Airway epithelial cell (primary cell): ENCODE results near the gene GREM1. TPM values are rescaled to one million over a fixed set of nuclear protein-coding genes. Genes with fewer than 3 reads are reported as not detected.

Source experiments
- total RNA-seq: library from RNA; depleted of rRNA; stranded (reverse); fragments of >200 nt; gene quantifications from 2 replicates; pipeline ENCODE4 v1.2.3, GENCODE V29; 2015

GREM1 gene
- 0.23 and 0.92 TPM in 2 replicates for total RNA-seq

DNA sequence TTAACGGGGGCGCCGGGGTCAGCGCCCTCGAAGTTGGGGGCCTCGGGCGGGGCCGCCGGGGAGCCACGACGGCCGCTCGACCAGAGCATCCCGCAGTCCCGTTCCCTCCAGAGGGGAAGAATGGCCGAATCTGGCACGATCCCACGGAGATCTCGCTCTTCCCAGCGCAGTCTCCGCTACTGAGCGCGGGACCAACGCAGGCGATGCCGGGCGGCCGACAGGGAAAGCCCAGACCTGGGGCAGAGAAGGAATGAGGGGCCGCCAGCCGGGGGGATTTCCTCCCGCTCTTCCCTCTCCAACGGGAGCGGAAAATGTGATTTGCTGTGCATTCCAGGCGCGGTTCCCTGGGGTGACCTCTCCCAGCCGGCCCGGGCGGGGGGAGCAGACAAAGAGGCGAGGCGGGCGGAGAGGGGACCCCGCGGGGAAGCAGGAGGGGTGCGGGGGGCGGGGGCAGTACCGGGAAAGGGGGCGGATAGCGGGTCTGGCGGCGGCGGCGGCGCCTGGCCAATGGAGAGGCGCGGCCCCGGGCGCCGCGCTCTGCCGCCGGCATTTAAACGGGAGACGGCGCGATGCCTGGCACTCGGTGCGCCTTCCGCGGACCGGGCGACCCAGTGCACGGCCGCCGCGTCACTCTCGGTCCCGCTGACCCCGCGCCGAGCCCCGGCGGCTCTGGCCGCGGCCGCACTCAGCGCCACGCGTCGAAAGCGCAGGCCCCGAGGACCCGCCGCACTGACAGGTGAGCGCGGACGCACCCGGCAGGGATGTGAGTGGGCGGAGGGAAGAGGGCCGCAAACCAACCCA lies at the start of gene GREM1:
Gene GREM1 (plus strand): TSS at position 579 of the 801 bp plus-strand sequence. CDS start 12,687 bp downstream, outside the sequence.

Other genes starting within 250 kb of the GREM1 start
- 0.65 and 1.4 TPM in 2 replicates for gene GOLGA8N, start 124.5 kb upstream of the GREM1 start, total RNA-seq
- gene ARHGAP11A, start 102.5 kb upstream of the GREM1 start, total RNA-seq = 14.6 and 19.1 TPM in 2 replicates
- gene SCG5, start 76.3 kb upstream of the GREM1 start, total RNA-seq = 1.3 and 4.4 TPM in 2 replicates